WI38 (cell line): ENCODE data around the gene KMT2E.

ENCODE experiments used
- H3K4me3 ChIP-seq: 2 replicates; pipeline ENCODE4 v1.5.1; 2011; ENCODE audit warnings: low read depth, mild to moderate bottlenecking, control low read depth, low read length
- CTCF ChIP-seq: IDR thresholded peaks from 2 replicates; pipeline ENCODE4 v1.5.1; 2012; ENCODE audit warnings: low read depth, mild to moderate bottlenecking, control low read depth, low read length

KMT2E gene

GRCh38 chr7:105096306-105096705 lies 82.3 kb downstream of the KMT2E start:
- no peak overlapping the region for H3K4me3 ChIP-seq

GRCh38 chr7:105097619-105098018 lies 83.6 kb downstream of the KMT2E start:
- TF ChIP-seq CTCF: no peak
- no peak overlapping the region for H3K4me3 ChIP-seq

More at GRCh38 chr7:105096306-105096705, 82.3 kb downstream of the KMT2E start:
- no peak for TF ChIP-seq CTCF

- TF ChIP-seq CTCF: no peak
- no peak overlapping the region for H3K4me3 ChIP-seq
These were observed 85.0 kb downstream of the KMT2E start for GRCh38 chr7:105098863-105099515.

- H3K4me3 ChIP-seq: no peak overlapping the region
- TF ChIP-seq CTCF: no peak
These were observed 87.9 kb downstream of the KMT2E start for GRCh38 chr7:105101864-105102263.

GRCh38 chr7:105102557-105103352 lies 88.8 kb downstream of the KMT2E start:
- TF ChIP-seq CTCF: no peak
- no peak overlapping the region for H3K4me3 ChIP-seq

GRCh38 chr7:105105579-105105978 lies 91.6 kb downstream of the KMT2E start:
- TF ChIP-seq CTCF: no peak
- no peak overlapping the region for H3K4me3 ChIP-seq

GRCh38 chr7:105106473-105106872 lies 92.5 kb downstream of the KMT2E start:
- TF ChIP-seq CTCF: no peak
- no peak overlapping the region for H3K4me3 ChIP-seq
